ENCODE data around the gene TBC1D1.

The TBC1D1 gene

DNA sequence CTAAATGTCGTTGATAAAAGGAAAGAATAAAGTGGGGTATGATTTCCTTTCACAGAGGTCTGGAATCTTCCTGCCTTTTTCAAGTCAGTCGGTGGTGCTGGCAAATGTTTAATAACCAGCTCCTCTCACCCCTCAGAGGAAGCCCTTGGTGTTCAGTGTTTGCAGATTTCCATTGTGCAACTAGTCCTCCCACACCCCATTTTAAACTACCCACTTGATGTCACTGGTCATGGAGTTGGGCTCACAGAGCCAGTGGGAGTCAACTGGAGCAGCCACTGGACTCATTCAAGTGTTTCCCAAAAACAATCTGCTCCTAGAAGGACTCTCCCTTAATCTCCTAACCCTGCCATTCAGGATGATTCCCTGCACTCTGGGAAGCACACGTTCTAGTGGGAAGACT, 218.5 kb downstream of the TBC1D1 start:
- no peak for DNase-seq

DNA sequence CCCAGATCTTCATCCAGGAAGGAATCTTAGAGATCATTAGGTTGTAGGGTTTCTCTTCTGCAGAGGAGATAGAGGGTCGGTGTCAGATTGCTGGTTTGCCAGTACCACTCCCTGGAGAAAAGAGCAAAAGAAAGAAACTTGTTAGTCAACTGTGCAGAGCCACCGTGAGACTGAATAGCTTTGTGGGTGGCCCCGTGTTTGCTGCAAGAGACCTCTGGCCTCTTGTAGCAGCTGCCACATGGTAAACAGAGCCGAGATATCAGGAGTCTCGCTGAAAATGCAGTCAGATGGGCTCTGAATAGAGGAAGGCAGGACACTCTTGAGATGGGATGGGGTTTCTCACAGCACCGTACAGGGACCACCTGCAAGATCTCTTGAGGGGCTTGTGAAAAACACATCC, 219.0 kb downstream of the TBC1D1 start:
- no peak for DNase-seq

DNA sequence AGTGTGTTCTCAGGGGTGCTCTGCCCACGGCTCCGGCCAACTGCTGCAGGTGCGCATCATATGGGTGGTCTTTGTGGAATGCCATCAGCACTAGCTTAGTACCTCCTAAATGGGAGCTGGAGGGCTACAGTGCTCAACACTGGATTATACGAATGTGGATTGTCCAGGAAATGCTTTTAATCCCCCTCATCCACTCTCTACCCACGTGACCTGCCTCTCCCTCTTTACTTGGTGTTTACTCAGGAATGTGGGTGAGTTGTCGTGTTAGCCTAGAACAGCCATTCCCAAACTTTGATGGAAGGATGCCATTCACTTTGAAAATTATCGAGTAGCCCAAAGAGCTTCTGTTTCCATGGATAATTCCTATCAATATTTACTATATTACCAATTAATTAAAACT, 220.1 kb downstream of the TBC1D1 start:
- DNase-seq, result no peak

DNA sequence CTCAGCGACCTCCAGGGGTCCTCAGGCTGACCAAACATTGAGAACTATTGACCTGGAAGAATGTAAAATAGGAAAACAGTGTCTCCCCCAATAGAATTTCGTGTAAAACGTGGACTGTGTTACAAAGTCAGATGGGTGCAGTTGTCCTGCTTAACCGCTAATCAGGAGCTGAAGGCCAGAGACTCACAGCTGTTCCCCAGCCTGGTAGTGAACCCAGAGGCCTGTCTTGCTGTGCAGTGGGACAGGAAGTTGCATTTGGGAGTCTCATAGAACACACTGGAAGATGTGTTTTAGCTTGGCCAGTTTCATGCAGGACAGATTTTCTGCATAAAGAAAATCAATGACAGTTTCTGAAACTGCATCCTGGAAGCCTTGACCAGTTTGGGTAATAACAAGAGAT, 220.8 kb downstream of the TBC1D1 start:
- DNase-seq, result no peak

DNA sequence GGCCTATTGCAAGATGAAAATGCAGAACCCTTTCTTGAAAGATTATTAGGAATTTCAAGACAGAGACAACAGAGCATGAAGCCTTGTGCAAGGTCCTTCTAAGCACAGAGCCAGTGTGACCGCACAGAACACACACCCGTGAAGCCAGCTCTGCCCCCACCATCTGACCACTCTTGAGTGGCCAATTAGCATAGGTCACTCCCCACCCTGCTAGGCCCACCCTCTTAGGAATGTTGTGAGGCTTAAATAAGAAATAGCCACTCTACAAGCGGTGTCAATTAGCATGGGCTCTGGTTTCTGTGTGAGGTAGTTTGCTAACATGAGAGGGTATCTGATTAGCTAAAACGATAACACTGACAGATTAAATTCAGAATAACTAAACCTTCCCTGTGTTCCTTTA, 222.2 kb downstream of the TBC1D1 start:
- no peak for DNase-seq

DNA sequence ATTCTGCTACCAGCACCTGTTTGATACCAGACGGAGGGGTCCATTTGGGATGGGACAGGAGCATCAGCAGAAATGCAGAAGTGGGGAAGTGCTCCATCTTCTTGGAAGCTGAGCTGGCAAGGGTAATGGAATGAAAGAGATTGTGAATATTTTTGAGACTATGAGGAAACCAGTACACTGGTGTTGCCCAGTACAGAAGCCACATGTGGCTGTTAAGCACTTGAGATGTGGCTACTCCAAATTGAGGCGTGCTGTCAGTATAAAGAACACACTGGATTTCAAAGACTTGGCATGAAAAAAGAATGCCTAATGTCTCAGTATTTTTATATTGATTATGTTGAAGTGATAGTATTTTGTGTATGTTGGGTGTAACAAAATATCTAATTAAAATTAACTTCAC, 222.7 kb downstream of the TBC1D1 start:
- DNase-seq, result no peak

DNA sequence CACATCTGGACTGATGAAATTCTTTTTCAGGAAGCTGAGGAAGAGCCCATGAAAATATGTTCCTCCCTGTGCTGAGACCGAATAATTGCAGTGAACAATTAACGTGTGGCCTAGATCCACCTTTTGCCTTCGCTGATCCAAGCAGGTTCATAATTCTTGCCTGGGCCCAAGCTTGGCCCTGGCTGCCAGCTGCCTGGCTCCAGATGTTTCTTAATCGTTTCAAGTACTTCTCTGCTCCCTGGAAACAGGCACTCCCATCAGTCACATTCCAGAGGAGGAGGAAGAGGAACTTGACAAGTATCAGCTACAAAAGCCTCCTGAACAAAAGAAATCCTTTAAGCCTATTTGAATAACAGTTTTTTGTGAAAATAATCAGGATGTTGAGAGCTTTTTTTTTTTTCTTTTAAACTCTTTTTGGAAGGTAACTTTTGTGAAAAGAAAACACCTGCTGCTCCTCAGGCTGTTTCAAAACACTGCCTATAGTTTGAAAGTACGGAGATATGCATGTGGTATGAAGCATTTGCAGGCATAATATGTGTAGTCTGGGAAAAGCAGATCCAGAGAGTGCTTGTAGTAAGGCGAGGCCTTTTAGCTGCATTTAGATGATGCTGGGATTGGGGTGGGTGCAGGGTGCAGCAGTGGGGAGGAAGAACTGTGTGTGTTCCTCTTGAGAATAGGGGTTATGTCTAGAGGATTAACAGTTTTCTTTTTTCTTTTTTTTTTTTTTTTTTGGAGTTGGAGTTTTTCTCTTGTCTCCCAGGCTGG, 223.7 kb downstream of the TBC1D1 start:
- no peak for DNase-seq

DNA sequence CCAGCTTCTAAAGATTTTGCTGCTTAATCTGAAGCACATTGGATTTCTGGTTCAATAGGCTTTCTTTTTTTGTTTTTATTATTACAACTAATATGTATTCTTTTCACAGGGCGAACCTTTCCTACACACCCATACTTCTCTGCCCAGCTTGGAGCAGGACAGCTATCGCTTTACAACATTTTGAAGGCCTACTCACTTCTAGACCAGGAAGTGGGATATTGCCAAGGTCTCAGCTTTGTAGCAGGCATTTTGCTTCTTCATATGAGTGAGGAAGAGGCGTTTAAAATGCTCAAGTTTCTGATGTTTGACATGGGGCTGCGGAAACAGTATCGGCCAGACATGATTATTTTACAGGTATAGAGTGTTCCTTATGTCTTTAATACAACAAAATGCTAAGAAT, 224.7 kb downstream of the TBC1D1 start:
- DNase-seq, result no peak

DNA sequence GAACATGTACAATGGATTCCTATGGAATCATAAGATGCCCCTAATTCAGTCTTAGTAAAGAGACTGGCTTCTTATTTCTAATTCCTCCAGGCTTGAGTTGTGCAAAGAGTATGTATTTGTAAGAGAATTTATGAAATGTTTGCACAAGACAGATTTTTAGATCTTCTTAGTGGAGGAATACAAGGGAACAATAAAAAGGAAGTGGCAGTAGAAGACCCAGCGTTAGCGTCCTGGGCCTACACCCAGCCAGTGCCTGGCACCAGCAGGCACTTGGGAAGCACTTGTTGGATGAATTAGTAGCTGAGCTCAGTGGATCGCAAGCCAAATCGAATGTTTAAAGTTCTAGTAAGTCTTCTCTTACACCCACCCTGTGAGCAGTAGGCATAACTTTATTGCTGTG, 226.7 kb downstream of the TBC1D1 start:
- no peak for DNase-seq

DNA sequence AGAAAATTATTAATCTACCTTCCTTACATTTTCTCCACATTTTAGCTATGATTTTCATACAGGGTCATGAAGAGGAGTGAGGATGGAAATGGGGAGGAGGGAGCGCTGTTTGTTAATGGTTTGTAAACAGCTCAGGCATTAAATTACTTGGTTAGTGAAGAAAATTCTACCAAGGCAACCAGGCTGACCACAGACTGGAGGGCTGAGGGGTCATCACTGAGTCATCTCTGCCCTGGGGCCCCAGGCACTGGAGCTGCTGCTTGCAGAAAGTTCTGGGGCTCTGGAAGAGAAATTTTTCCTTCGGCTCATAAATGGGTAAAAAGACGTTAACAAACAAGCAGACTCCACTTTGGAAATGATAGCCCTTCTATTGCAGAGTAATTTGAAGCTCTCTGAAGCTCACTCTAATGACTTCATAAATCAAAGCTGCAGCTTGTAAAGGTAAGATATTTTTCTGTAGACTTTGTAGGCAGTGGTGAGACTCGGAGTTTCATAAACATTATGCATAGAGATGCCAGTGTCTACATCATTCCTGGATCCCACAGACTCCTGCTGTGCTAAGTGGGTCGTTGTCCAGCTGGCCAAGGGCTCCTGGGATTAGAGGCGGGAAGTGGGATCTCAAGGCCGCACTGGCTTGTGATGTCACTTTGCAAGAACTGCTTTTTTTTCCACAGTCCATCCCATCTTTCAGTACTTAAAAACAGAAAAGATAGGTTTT, 228.9 kb downstream of the TBC1D1 start:
- no peak for DNase-seq

DNA sequence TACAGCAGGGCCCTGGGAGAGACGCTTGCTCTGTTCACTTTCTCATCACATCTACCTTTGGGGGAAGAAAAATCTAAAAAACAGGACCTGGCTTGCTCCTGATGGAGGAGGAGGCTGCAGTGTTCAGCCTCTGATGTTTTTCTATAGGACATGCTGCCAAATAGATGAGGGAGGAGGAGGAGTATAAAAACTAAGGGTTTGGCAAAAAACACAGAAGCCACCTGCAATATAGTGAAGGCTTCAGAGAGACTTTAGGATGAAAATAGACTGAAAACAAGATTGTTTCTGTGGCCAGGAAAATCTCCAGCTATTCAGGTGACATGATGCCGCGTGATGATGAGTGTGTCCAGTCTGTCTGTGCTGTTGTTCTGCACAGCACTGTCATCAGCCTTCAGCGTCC, 229.9 kb downstream of the TBC1D1 start:
- DNase-seq, result no peak

DNA sequence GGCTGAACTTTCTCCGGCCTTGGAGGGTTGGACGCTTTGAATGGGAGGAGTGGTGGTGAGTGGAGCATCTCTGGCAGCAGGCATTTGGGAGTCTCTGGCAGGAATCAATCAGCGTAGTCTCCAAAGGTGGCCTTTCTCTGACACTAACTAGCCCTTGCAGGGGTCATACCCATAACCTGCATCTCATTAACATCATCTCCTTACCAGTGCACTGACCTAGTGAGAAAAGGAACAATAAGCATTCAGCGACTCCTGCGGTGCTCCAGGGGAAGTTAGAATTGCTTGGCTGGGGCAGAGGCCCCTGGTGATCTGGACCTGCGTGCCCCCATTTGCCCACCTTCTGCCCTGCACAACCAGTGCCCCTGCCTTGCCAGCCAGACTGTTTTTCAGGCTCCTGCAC, 231.2 kb downstream of the TBC1D1 start:
- DNase-seq, result no peak

DNA sequence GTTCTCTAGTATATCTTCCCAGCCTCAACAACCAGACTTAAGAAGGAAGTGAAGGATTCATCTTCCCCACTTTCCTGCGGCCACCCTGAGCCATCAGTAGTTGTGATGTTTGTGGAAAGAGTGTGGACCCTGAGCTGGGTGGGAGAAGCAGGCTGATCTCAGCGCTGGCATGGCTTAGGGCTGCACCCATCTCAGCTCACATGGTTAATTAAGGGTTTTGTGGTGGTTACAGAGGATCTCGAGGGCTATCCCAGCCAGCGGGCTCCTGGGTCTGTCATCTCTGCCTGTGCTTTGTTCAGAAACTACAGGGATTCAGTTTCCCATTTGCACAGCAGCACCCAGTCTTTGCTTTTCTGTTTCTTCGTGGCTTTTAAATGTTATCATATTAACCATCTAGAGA, 232.7 kb downstream of the TBC1D1 start:
- DNase-seq, result no peak

DNA sequence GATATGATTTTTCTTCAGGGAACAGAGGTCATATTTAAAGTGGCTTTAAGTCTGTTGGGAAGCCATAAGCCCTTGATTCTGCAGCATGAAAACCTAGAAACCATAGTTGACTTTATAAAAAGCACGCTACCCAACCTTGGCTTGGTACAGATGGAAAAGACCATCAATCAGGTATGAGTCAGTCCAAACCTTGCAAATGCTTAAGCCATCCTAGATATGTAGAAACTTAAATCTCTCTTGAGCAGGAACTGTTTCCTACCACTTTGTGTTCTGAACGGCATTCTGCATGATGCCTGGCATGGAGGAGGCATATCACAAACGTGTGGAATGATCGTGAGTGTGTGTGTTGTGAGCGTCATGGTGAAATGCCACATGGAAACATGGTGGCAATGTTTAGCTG, 234.1 kb downstream of the TBC1D1 start:
- no peak for DNase-seq

DNA sequence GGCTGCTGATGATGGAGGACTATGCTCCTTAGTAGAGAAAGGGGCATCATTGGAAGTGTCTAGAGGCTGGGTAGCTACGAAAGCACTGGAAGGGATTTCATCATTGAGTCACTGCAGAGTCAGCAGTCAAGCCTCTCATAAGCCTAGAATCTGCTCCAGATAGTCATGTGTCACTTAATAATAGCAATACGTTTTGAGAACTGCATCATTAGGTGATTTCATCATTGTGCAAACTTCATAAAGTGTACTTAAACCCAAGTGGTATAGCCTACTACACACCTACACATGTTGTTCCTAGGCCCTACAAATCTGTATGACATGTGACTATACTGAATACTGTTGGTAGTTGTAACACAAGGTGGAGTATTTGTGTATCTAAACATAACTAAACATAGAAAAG, 234.9 kb downstream of the TBC1D1 start:
- no peak for DNase-seq

DNA sequence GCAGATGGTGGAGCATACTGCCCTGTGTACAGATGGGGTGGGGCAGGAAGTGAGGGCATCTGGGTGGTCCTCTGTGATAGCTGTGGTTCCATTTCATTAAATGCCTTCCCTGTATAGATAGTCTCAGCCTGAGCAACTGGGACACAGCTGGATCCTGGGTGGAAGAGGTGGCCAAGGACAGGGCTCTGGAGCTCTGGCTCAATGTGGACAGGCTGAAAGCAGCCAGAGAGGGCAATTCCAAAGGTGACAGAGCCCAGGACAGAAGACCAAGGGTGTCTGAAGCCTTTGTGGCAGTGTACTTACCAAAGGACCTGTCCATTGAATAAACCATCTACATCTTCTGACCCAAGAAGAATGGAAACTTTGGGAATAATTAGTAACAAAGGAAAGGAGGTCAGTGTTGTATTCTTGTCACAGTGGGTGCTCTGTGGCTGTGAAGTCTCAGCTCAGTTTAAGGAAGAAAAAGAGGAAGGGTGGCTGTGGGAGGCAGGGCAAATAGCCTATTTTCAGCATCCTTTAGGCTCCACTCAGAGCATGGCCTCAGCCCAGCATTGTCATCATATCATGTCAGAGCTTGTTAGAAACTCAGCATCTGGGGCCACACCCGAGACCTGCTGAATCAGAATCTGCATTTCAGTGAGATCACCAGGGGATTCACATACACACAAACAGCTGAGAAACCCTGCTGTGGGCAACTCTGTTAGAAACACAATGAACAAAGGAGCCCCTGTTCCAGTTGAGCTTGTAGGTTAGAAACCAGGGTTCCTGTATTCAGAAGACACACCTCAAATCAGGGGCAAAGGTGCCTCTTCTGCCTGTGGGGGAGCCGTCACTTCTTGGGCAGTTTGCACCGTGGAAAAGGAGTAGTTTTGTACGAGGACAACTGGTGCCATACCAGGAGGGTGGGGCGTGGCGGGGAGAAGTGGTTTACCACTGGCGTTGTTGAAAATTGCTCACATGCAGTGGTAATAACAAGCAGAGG, 237.9 kb downstream of the TBC1D1 start:
- peak; percentile 81 for DNase-seq

DNA sequence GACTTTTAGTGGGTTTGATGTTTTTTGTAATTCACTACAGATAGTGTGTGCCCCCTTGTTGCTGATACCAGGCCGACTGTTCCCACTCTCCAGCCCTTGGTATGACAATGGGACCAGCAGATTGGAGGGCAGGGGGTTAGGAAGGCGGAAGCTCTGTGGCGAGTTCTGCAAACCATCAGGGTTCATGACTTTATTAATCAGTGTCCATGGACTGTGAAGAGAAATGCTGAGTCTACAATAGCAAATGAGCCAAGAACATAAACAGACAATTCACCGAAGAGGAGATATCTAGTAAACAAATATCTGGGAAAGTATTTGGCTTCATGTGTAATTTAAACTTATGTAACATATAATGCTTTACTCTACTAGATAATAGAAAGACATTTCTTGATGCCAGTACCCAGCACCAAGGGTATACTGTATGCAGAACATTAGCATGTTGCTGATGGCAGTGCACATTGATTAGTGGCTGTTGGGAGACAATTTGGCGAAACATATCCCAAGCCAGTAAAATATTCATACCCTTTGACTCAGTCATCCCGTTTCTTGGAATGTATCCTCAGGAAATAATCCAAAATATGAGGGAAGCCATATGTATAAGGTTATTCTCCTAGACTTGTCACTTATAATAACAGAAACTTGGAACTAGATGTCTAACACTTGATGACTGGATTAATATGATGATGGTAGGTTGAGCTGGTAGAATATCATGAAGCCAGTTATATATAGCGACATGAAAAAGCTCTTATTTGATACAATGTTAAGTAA, 238.8 kb downstream of the TBC1D1 start:
- DNase-seq, result no peak

DNA sequence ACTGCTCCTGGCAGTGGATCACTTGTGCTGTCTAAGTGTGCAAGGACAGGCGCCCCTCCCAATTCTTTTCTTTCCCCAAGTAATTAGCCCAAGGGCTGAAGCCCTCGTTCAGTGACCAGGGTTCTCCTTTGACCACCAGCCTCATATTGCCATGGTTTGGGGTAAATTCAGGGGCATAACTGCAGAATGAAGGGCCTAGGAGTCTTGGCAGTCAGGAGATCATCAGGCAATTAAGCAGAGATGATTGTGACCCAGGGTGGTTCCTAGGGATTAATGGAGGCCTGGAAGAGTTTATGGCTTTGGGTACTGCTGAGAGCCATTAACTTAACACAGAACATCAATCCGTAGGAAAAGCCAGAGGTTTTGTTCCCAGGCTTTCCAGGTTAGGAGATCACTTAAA, 240.0 kb downstream of the TBC1D1 start:
- no peak for DNase-seq

DNA sequence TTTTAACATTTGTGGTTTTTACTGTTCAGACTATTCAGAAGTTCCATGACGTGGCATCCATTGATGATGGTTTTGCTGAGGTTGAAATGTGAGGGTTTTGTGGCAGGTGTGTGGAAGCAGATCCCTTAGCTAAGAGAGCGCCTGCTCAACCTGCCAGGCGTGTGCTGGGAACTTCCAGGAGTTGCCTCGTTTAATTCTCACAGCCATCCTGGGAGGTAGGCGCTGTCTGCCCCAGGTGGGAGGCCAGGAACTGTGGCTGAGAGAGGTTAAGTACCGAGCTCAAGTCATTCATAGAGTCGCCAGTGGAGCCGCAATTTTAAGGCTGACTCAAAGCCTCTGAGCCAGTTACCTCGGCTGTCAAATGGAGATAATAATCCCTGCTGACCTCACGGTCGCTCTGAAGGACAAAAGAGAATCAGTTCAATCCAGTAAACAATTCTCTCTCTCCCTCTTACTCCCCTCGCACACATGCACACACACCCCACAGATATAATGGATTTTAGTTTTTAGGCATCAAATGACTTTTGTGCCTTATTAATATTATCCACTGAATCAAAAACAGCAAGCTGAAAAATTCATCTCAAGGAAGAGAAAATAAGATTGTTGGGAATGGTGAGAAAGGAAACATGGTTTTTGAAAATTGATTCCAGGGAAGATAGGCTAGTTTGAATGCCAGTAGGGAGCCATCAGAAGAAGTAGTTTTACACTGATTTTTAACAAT, 240.6 kb downstream of the TBC1D1 start:
- peak; percentile 79 for DNase-seq

DNA sequence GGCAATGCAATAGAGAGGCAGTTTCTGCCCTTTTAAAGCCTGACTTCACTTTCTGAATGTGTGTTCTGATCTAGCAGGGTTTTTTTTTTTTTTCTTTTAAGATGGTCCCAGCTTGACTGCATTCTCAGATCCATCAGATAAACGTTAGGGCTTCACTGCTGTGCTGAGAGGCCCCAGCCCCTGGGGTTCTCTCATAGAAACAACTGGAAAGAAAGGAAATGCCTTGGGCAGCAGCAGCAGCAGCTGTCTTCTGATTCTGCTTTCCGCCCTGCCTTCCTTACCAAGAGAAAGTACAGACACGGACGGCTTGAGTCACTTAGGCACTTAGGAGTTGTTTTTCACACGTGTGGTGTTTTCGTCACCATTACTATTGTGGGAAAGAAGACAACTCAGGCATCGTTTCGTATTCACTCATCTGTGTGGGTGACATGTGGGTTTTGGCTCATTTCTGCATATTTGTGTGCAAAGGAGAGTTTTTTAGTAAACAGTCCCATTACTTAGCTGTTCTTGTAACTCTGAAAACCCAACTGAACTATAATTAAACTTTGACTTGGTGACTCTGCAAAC, 241.3 kb downstream of the TBC1D1 start:
- peak; percentile 77 for DNase-seq

DNA sequence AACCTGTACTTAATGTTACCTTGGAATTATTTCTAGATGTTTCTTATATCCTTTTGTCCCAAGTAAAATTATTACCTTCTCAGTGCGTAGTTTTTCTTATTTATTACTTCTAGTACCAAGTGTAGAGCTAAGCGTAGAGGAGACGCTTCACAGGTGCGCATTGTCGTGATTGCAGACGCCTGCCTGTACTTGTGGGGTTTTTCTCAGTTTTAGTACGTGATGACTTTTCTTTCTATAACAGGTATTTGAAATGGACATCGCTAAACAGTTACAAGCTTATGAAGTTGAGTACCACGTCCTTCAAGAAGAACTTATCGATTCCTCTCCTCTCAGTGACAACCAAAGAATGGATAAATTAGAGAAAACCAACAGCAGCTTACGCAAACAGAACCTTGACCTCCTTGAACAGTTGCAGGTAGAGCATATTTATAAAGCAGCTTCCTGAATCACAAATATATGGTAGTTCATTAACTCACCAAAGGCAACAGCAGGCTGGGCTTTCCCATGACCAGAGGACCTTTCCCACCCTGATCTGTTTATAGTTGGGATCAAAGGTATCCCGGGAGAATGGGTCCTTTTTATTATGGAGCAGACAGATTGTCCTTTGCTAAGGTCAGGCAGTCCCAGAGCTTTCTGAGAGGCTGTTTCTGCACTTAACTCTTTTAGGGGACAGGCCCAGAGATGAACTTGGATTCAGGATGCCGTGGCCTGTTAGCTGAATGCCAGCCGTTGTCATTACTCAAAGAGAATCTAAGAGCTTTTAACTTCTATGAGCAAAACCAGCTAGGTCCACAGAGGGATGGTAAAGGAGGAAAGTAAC, 242.2 kb downstream of the TBC1D1 start:
- no peak for DNase-seq
